ENCODE measurements around the gene ZNF467.

Gene ZNF467, protein sequence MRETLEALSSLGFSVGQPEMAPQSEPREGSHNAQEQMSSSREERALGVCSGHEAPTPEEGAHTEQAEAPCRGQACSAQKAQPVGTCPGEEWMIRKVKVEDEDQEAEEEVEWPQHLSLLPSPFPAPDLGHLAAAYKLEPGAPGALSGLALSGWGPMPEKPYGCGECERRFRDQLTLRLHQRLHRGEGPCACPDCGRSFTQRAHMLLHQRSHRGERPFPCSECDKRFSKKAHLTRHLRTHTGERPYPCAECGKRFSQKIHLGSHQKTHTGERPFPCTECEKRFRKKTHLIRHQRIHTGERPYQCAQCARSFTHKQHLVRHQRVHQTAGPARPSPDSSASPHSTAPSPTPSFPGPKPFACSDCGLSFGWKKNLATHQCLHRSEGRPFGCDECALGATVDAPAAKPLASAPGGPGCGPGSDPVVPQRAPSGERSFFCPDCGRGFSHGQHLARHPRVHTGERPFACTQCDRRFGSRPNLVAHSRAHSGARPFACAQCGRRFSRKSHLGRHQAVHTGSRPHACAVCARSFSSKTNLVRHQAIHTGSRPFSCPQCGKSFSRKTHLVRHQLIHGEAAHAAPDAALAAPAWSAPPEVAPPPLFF

DNA sequence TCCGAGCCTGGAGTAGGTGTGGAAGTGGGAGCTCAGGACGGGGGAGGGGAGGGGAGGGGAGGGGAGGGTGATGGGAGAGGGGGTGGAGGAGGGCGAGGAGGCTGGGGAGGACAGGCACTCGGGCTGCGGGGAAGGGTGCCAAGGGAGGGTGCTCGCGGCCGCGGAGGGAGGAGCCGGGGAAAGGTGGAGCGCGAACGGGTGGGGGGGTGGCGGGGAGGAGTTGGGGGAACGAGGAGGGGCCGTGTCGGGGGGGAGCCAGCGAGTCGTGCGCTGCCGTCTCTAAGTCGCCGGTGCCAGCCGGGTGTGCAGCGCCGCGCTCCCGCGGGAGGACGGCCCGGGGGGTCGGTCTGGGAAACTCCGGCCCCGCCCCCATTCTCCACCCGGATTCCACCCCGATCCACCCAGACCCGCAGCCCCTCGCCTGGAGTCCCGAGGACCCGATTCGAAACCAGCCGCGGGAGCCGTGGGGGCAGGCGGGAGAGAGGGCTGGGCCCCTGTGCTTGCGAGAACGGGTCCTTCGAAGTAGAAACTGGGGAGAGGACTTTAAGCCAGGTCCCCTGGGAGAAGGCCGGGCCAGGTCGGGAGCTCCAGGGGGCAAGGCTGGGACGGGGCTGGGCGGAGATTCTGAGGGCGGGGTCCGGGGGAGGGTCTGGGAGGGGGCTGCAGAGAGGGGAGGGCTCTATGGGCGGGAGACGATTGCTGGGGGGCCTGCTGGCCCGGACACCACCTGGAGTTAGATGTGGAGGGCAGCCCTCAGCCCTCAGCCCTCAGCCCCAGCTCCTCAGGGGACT is at the start of gene ZNF467:
ZNF467 (minus strand) TSS at position 143 of the 791 bp plus-strand sequence. CDS start 2,556 bp downstream, outside the sequence.
- DNase-seq (ENCODE audit: low spot score): no peak

DNA sequence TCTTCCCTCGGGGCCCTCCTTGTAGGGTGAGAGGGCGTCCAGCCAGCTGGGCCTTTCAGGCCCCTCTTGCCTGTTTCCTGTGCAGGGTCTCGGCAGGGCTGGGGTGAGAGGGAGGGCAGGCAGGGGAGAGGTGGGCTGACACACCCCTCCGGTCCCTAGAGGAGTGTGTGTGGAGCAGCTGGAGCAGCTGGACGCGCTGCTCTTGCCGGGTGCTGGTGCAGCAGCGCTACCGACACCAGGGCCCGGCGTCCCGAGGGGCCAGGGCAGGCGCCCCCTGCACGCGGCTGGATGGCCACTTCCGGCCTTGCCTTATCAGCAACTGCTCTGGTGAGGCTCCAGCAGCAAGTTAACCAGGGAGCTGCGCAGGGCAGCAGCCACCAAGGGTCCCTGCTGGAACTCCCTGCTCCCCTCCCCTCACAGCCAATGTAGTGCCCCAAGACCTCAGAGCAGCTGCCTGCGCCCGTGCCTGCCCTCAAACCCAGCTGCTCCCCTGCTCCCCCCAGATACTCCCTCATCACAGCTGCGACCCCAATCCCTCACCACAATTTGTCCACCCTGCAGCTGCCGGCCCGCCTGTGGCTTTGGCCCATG is 49.1 kb upstream of the ZNF467 start:
- DNase-seq (ENCODE audit: low spot score): no peak

DNA sequence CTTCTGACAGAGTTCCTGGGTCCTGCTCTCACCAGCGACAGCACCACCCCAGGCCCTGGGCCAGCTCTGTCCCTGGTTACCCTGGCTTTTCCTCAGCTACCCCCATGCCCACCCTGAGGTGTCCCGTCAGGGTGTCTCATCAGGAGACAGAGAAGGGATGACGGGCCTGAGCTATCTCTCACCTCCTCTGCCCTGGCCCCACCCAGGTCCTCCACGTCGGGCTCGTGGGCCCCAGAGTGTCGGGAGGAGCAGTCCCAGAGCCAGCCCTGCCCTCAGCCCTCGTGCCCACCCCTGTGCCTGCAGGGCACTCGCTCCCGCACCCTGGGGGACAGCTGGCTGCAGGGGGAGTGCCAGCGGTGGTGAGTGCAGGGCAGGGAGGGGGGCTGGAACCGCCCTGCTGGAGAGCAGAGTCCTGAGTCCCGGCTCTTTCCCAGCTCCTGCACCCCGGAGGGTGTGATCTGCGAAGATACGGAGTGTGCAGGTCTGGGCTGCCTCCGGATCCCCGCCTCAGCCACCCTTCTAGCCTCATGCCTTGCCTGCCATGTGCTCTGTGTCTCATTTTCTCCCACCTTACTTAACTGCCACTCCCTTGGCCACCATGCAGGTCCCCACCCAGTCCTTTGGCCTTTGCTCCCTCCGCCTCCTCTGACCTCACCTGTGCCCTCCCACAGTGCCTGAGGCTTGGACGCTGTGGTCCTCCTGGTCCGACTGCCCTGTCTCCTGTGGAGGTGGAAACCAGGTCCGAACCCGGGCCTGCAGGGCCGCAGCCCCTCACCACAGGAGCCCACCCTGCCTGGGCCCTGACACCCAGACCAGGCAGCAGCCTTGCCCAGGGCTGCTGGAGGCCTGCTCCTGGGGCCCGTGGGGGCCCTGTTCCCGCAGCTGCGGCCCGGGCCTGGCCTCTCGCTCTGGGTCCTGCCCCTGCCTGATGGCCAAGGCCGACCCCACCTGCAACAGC is 48.1 kb upstream of the ZNF467 start:
- DNase-seq (ENCODE audit: low spot score): no peak

DNA sequence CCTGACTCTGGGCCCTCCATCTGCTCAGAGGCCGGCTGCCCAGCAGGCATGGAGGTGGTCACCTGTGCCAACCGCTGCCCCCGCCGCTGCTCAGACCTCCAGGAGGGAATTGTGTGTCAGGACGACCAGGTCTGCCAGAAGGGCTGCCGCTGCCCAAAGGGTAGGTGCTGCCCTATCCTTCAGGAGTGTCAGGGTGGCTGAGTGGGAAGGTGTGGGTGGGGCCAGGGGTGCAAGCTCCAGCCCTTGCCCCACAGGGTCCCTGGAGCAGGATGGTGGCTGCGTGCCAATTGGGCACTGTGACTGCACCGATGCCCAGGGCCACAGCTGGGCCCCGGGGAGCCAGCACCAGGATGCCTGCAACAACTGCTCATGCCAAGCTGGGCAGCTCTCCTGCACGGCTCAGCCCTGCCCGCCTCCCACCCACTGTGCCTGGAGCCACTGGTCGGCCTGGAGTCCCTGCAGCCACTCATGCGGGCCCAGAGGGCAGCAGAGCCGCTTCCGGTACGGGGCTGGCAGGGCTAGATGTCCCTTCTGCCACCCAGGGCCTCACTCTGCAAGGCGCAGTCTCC is 47.3 kb upstream of the ZNF467 start:
- DNase-seq (ENCODE audit: low spot score): no peak

DNA sequence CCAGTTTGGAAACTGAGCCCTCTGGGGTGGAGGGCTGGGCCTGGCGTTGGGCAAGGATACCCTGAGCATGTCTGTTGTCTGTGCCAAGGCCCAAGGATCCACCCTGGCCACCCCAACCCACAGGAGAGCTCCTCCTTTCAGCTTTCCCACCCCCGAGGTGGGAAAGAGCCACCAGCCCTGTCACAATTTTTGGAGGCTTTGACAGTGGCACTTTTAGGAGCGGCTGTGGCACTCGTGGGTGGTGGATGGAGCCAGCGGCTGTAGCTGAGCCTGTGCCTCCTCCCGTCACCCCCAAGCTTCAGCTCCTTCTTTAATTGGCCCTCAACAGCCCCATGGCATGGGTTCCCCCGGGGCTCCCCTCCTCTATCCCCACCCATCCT is 46.6 kb upstream of the ZNF467 start:
- DNase-seq (ENCODE audit: low spot score): no peak

DNA sequence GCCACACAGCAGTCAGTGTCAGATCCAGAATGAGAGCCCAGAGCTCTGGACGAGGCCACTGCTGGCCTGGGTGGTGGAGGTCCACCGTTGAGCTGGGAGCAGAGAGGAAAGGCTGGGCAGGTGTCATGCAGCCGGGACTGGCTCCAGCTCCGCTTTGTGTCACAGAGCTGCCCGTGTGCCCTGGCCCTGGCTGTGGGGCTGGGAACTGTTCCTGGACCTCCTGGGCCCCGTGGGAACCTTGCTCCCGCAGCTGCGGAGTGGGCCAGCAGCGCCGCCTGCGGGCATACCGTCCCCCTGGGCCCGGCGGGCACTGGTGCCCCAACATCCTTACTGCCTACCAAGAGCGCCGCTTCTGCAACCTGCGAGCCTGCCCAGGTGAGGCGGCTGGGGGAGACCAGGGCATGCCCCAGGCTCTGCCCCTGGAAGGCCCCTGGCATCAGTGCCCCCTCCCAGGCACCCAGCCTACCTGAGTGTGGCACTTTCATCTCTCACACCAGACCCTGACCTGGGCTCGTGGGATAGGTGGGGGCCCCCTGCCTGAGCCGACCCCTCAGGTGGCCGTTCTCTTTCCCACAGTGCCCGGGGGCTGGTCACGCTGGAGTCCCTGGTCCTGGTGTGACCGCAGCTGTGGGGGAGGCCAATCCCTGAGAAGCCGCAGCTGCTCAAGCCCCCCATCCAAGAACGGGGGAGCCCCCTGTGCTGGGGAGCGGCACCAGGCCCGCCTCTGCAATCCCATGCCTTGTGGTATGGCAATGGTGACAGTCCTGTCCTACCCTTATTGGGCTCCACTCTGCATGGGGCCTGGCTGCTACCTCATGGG is 46.0 kb upstream of the ZNF467 start:
- DNase-seq (ENCODE audit: low spot score): no peak

DNA sequence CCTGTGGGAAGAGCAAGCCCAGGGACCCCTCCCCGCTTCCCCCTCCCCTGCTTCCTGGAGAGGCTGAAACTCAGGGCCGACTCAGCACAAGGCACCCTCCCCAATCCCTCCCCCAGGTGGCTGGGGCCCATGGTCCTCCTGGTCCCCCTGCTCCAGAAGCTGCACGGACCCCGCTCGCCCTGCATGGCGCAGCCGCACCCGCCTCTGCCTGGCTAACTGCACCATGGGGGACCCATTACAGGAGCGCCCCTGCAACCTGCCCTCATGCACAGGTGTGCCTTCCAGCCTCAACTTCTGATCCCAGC is 45.1 kb upstream of the ZNF467 start:
- no peak for DNase-seq (ENCODE audit: low spot score)

DNA sequence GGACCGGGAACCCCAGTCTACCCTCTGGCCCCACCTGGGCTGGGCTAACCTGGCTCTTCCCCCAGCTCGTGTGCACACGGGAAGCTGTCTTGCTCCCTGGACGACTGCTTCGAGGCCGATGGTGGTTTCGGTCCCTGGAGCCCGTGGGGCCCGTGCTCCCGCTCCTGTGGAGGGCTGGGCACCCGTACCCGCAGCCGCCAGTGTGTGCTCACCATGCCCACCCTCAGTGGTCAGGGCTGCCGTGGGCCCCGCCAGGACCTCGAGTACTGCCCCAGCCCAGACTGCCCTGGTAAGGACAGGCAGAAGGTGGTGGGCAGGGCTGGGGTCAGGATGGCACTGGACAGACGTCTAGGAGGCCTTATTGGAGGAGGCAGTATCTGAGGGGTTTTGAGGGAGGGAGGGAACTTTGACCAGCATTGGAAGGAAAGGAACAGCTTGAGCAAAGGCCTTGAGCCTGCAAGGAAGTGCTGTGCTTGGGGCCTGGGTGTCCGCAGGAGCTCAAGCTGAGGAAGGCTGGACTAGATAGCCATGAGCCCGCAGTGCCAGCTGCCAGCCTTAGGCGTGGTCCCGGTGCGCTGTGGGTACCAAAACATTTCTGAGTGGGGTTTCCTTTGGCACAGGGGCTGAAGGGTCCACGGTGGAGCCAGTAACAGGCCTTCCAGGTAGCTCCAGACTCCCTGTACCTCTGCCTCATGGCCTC is 44.6 kb upstream of the ZNF467 start:
- no peak for DNase-seq (ENCODE audit: low spot score)

DNA sequence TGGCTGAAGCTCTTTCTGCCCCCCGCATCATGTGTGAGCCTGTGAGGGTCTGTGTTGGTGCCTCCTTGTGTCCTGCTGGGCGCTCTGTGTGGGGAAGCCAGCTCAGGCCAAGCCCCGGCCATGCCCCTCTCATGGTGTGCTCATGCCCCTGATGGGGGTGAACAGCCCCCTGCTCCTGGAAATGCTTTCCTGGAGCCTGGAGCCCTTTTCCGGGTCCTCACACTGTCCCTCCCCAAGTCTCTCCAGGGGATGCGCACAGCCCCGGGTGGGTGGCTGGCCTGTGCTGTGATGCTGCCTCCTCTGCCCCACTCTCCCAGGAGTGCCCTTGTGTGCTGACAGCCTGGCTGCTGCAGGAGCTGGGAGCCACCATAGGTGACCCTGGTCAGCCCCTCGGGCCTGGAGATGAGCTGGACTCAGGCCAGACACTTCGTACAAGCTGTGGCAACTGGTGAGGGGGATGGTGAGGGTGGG is 43.9 kb upstream of the ZNF467 start:
- DNase-seq (ENCODE audit: low spot score): no peak

DNA sequence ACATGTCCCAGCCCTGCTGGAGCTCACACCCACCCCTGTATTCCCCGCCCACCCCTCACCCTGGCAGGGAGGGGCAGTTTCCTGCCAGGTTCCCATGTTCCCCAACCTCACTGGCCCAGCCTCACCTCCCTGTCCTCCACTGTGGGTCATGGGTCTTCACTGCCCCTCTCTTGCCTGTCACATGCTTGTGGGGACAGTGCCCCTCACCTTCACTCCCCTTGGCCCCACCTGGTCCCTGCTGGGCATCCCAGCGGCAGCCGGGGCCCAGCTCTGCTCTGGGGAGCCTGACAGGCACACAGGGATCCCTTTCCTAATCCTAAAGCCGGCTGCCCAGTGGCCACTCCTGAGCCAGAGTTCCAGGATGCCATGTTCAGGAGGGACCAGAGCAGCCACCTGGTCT is 43.4 kb upstream of the ZNF467 start:
- no peak for DNase-seq (ENCODE audit: low spot score)

DNA sequence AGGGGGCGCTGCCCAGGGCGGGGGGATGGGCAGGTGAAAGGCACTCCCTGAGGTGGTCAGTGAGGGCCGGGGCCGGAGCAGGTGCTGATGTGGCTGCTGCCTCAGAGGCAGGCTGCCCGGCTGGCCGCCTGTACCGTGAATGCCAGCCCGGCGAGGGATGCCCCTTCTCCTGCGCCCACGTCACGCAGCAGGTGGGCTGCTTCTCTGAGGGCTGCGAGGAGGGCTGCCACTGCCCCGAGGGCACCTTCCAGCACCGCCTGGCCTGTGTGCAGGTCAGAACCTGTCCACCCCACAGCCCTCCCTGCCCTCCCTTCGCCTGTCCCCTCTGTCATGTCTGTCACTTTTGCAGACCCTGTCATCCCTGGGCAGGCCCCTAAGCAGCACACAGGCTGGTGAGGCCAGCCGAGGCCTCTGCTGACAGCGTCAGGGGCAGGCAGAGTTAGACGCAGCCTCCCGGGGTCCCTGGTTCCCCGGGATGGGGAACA is 42.9 kb upstream of the ZNF467 start:
- DNase-seq (ENCODE audit: low spot score): no peak

DNA sequence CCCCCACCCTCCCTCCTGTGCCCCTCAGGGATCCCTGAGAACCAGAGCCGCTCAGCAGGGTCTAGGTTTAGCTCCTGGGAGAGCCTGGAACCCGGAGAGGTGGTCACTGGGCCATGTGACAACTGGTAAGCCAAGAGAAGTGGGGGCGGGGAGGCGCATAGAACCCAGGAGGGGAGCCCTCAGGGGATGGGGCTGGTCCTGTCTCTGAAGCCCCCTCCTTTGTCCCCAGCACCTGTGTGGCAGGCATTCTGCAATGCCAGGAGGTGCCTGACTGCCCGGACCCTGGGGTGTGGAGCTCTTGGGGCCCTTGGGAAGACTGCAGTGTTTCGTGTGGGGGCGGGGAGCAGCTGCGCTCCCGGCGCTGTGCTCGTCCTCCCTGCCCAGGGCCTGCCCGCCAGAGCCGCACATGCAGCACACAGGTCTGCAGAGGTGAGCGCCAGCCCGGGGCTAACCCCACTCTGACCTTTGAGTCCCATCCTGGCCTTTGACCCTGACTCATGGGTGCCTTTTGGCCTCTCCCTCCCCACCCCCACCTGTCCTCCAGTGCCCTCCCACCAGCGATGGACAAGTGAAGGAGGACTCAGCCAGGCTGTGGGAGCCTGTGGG is 42.4 kb upstream of the ZNF467 start:
- no peak for DNase-seq (ENCODE audit: low spot score)

DNA sequence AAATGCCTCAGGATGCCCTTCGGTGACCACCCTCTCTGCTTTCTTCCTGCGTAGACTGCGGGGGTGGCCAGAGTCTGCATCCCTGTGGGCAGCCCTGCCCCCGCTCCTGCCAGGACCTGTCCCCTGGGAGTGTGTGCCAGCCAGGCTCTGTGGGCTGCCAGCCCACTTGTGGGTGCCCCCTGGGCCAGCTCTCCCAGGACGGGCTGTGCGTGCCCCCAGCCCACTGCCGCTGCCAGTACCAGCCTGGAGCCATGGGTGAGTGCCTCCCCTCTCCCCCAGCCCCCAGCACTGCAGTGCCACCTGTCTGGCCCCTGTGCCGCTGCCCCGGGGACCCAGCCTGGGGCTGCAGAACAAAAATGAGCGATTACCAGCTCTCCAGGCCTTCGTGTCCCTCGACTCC is 41.7 kb upstream of the ZNF467 start:
- no peak for DNase-seq (ENCODE audit: low spot score)

DNA sequence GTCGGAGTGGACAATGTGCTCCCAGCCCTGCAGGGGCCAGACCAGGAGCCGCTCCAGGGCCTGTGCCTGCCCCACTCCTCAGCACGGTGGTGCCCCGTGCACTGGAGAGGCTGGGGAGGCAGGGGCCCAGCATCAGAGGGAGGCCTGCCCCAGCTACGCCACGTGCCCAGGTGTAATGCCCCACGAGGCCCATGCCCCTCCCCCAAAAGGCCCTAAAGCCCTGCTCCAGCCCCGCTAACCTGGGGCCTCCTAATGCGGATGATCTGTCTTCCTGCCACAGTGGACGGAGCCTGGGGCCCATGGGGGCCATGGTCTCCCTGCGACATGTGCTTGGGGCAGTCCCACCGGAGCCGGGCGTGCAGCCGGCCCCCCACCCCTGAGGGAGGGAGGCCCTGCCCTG is 41.1 kb upstream of the ZNF467 start:
- DNase-seq (ENCODE audit: low spot score): no peak

DNA sequence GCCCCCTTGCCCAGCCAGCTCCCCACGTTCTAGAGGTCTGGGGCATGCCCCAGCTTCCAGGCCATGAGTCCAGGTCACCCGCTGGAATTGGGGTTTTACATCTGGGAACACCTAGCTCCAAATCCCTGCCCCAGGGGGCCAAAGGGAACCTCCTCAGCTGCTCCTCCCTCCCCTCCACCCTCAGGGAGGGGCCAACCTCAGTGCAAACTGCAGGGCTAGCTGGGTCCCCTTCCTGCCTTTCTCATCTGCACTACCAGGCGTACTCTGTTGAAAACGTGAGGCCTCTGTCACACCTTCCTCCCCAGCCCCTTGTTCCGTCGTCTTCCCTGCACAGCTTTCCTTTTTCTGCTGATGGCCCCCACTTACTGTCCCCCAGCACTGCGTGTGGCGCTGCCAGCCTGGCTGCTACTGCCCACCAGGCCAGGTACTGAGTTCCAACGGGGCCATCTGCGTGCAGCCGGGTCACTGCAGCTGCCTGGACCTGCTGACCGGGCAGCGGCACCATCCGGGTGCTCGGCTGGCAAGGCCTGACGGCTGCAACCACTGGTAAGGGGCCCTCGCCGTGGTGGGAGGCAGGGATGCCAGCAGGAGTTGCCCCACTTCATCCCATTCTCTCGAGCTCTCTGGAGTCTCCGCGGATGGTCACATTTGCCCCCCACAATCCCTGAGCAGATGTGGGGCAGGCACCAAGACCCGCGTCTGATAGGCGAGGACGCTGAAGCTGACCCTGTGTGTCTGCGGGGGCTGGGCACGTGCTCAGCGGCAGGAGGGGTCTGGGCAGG is 40.1 kb upstream of the ZNF467 start:
- DNase-seq (ENCODE audit: low spot score): no peak

DNA sequence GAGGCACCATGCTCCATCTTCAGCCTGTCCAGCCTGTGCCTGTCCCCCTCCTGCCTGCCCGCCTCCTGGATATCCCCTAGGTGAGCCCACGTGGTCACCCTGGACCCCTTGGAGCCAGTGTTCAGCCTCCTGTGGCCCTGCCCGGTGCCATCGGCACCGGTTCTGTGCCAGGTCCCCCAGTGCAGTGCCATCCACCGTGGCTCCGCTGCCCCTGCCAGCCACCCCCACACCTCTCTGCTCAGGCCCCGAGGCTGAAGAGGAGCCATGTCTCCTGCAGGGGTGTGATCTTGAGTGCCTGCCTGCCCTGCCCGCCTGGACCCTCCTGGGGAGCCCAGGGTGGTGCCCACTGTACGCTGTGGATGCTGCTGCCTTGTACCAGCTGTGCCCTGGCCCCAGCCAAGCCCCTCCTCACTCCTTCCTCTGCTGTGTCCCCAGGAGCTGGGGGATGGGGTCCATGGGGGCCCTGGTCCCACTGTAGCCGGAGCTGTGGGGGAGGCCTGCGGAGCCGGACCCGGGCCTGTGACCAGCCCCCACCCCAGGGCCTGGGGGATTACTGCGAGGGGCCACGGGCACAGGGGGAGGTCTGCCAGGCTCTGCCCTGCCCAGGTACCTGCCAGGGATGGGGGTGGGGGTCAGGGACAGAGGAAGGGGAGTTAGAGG is 38.6 kb upstream of the ZNF467 start:
- no peak for DNase-seq (ENCODE audit: low spot score)

DNA sequence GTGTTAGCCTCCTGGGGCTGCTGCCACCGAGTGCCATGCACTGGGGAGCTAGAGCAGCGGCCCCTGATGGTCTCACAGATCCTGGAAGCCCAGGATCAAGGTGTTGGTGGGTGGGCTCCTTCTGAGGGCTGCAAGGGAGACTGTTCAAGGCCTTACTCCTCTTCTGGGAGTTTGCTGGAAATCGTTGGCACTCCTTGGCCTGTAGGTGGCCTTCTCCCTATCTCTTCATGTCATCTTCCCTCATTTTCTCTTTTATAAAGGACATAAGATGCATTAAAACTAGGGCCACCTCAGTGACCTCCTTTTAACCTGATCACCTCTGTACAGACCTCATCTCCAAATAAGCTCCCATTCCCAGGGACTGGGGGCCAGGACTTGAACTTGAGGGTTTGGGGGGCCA is 37.8 kb upstream of the ZNF467 start:
- no peak for DNase-seq (ENCODE audit: low spot score)

DNA sequence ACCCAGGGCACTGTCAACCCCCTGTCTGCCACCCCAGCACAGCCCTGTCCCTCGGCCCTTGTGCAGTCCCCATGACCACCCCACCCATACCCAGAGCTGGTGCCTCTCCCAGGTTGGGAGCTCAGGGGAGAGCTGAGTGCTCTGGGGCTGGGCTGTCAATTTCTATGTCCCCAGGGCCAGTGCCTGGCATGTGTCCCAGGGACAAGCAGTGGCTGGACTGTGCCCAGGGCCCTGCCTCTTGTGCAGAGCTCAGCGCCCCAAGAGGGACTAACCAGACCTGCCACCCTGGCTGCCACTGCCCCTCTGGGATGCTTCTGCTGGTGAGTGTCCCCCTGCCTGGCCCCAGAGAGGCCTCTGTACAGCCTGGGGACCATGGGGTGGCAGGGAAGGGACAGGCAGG is 35.8 kb upstream of the ZNF467 start:
- DNase-seq (ENCODE audit: low spot score): no peak

Measured in activated CD4-positive, alpha-beta T cell treated with anti-CD3 and anti-CD28 coated beads, Interleukin-2, Interleukin-4, amounts not matched to agents 100 ng/mL and 50 ng/mL, durations not matched to agents 16 hours and 8 hours (primary cell).